Measurements from ENCODE around the gene PYCR2.

The PYCR2 gene

DNA sequence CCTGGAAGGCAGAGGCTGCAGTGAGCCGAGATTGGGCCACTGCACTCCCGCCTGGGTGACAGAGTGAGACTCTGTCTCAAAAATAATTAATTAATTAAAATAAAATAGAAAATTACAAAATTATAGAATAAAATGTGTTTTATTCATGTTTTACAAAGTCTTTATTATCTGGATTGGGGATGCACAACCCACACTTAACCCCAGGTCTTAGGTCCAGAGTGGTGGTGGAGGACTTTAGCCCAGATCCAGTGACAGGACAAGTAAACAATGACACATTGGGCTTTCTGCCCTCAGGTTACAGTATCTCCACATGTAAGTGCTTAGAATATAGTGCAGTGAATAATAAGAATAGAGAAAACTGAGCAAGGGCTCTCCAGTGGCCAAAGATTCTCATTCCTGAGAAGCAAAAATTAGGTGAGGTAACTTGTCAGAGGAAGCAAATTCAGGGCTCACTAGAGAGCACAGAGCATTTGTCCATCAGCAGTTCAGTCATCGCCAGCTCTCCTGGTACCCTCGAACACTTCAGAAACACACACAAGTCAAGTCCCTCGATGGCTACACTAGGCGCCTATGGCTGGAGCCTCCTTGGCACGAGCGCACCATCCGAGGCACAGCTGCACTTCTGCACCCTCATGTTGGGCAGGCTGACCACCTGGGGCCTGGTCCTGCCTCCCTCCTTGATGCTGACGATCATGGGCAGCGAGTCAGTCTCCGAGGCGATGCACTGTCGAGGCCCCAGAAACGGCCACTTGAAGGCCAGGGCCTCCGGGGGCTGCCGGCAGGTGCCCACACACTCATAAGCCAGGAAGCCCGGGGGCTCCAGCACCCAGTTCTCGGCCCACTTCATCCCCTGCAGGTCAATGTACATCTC lies 37.7 kb downstream of the PYCR2 start:
- H3K9ac ChIP-seq (ENCODE audit: low read depth in 1 of 2, low read length in 2 of 2), result no peak overlapping the region
- peaks cover 26 to 29% of the 10 kb centered on the region in 2 donors for H3K4me1 ChIP-seq (ENCODE audit: control insufficient read depth in 1 of 2, insufficient read depth in 2 of 2, low read length in 2 of 2)
- no peaks in the 10 kb centered on the region for H3K27me3 ChIP-seq (ENCODE audit: control insufficient read depth in 1 of 2, insufficient read depth in 2 of 2, low read length in 2 of 2)
- H3K4me3 ChIP-seq (ENCODE audit: low read depth in 1 of 2, low read length in 2 of 2), result no peak overlapping the region
- H3K36me3 ChIP-seq (ENCODE audit: control insufficient read depth in 1 of 2, insufficient read depth in 2 of 2, low read length in 2 of 2), result no peaks in the 10 kb centered on the region
- H3K9me3 ChIP-seq (ENCODE audit: control insufficient read depth in 1 of 2, low read length in 2 of 2), result no peaks in the 10 kb centered on the region
- H3K27ac ChIP-seq (ENCODE audit: low read depth, low read length), result no peak overlapping the region

GRCh38 chr1:225885336-225885735 lies 38.7 kb downstream of the PYCR2 start:
- H3K36me3 ChIP-seq (ENCODE audit: control insufficient read depth in 1 of 2, insufficient read depth in 2 of 2, low read length in 2 of 2), result no peaks in the 10 kb centered on the region
- peaks cover 26 to 33% of the 10 kb centered on the region in 2 donors for H3K4me1 ChIP-seq (ENCODE audit: control insufficient read depth in 1 of 2, insufficient read depth in 2 of 2, low read length in 2 of 2)
- no peak overlapping the region for H3K9ac ChIP-seq (ENCODE audit: low read depth in 1 of 2, low read length in 2 of 2)
- H3K27me3 ChIP-seq (ENCODE audit: control insufficient read depth in 1 of 2, insufficient read depth in 2 of 2, low read length in 2 of 2), result no peaks in the 10 kb centered on the region
- H3K9me3 ChIP-seq (ENCODE audit: control insufficient read depth in 1 of 2, low read length in 2 of 2), result no peaks in the 10 kb centered on the region
- H3K27ac ChIP-seq (ENCODE audit: low read depth, low read length), result no peak overlapping the region
- H3K4me3 ChIP-seq (ENCODE audit: low read depth in 1 of 2, low read length in 2 of 2), result no peak overlapping the region

DNA sequence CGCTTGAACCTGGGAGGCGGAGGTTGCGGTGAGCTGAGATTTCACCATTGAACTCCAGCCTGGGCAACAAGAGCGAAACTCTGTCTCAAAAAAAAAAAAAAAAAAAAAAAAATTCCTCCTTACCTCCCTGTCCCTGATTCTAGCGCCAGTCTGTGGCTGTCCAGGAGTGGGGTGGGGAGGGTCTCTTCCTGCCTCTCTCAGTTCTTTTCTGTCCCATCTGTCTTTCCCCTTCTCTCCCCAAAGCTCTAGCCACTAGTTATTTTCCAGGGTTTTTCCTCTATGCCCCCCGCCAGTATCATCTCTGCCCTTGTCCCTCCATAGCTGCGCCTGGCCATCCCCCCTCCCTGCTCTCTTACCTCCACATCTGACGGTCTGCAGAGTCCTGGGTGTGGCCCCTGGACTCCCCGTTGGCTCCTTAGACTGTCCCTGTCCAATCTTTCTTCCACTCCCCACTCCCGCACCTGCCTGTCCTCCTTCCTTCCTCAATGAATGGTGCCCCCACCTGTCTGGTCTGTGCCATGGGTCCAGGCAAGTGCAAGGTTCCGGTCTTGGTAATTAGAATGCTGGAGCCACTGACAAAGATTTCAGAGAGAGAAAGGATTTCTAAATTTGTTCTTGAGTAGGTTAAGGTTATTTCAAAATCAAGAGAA lies 40.3 kb downstream of the PYCR2 start:
- Histone ChIP-seq H3K9me3 (ENCODE audit: control insufficient read depth in 1 of 2, low read length in 2 of 2) (no peaks in the 10 kb centered on the region), H3K27me3 (ENCODE audit: control insufficient read depth in 1 of 2, insufficient read depth in 2 of 2, low read length in 2 of 2) (no peaks in the 10 kb centered on the region), H3K36me3 (ENCODE audit: control insufficient read depth in 1 of 2, insufficient read depth in 2 of 2, low read length in 2 of 2) (peaks cover 2 to 3% of the 10 kb centered on the region in 2 donors), H3K4me1 (ENCODE audit: control insufficient read depth in 1 of 2, insufficient read depth in 2 of 2, low read length in 2 of 2) (peaks cover 28 to 36% of the 10 kb centered on the region in 2 donors), H3K27ac (ENCODE audit: low read depth, low read length) (no peak overlapping the region), H3K9ac (ENCODE audit: low read depth in 1 of 2, low read length in 2 of 2) (peak overlapping the region in 1 of 2 donors; percentile 96), H3K4me3 (ENCODE audit: low read depth in 1 of 2, low read length in 2 of 2) (peak overlapping the region in 1 of 2 donors; percentile 35)

GRCh38 chr1:225882694-225883615 lies 41.1 kb downstream of the PYCR2 start:
- peaks cover 36 to 44% of the 10 kb centered on the region in 2 donors for H3K4me1 ChIP-seq (ENCODE audit: control insufficient read depth in 1 of 2, insufficient read depth in 2 of 2, low read length in 2 of 2)
- H3K36me3 ChIP-seq (ENCODE audit: control insufficient read depth in 1 of 2, insufficient read depth in 2 of 2, low read length in 2 of 2), result peaks cover 3 to 7% of the 10 kb centered on the region in 2 donors
- peak overlapping the region; percentile 81 to 89 for H3K4me3 ChIP-seq (ENCODE audit: low read depth in 1 of 2, low read length in 2 of 2)
- no peaks in the 10 kb centered on the region for H3K27me3 ChIP-seq (ENCODE audit: control insufficient read depth in 1 of 2, insufficient read depth in 2 of 2, low read length in 2 of 2)
- H3K9ac ChIP-seq (ENCODE audit: low read depth in 1 of 2, low read length in 2 of 2), result peak overlapping the region; percentile 96 to 97
- H3K9me3 ChIP-seq (ENCODE audit: control insufficient read depth in 1 of 2, low read length in 2 of 2), result no peaks in the 10 kb centered on the region
- peak overlapping the region; percentile 92 for H3K27ac ChIP-seq (ENCODE audit: low read depth, low read length)

GRCh38 chr1:225881959-225882693 lies 41.9 kb downstream of the PYCR2 start, which contains the start of gene TMEM63A:
TSS of gene TMEM63A (minus strand) at chr1:225882380. CDS start at chr1:225877580, 4,800 bp downstream.
- Histone ChIP-seq H3K27me3 (ENCODE audit: control insufficient read depth in 1 of 2, insufficient read depth in 2 of 2, low read length in 2 of 2) (no peaks in the 10 kb centered on the region), H3K9ac (ENCODE audit: low read depth in 1 of 2, low read length in 2 of 2) (peak within 1 kb of the TSS; percentile 96 to 97), H3K27ac (ENCODE audit: low read depth, low read length) (peak within 1 kb of the TSS; percentile 92), H3K4me3 (ENCODE audit: low read depth in 1 of 2, low read length in 2 of 2) (peak within 1 kb of the TSS; percentile 81 to 89), H3K36me3 (ENCODE audit: control insufficient read depth in 1 of 2, insufficient read depth in 2 of 2, low read length in 2 of 2) (peaks cover 3 to 9% of the 10 kb centered on the region in 2 donors), H3K4me1 (ENCODE audit: control insufficient read depth in 1 of 2, insufficient read depth in 2 of 2, low read length in 2 of 2) (peaks cover 44 to 52% of the 10 kb centered on the region in 2 donors), H3K9me3 (ENCODE audit: control insufficient read depth in 1 of 2, low read length in 2 of 2) (no peaks in the 10 kb centered on the region)

DNA sequence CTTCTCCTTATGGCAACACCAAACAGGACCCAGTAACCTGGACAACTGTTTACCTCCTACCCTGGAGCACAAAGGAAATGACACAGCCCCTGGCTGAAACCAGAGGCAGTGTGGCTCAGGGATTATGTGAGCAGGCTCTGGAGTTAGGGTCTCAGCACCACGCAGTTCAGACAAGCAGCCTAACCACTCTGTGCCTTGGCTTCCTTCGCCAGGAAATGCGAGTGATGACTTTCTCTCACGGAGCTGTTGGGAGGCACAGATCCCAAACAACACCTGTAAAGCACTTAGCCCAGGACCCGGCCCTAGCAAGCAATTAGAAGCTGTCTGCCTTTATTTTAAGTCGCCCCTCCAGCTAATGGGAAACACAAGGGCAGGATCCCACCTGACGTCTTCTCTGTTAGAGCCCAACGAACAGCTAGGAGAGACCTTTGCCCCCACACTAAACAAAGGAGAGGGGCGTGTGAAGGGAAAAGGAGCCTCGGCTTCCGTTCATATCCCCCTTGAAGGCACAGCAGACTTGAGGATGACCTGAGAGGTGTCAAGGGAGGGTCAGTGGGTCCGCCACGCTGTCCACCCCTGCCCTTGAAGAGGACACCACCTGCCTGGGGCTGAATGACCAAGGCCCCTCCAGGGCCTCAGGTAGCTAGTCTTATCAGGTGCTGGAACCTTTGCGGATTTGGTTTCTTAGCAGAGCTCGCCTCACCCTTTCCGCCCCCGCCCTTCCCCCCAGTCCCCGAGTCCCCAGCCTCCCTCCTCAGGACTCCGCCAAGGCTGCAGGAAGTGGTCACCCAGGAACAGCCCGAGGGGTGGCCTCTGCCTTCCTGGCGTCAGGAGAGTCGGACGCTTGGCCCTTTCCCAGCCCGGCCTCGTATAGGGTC lies 42.7 kb downstream of the PYCR2 start:
- Histone ChIP-seq H3K36me3 (ENCODE audit: control insufficient read depth in 1 of 2, insufficient read depth in 2 of 2, low read length in 2 of 2) (peaks cover 3 to 13% of the 10 kb centered on the region in 2 donors), H3K9me3 (ENCODE audit: control insufficient read depth in 1 of 2, low read length in 2 of 2) (no peaks in the 10 kb centered on the region), H3K4me3 (ENCODE audit: low read depth in 1 of 2, low read length in 2 of 2) (peak overlapping the region; percentile 81 to 89), H3K27me3 (ENCODE audit: control insufficient read depth in 1 of 2, insufficient read depth in 2 of 2, low read length in 2 of 2) (no peaks in the 10 kb centered on the region), H3K27ac (ENCODE audit: low read depth, low read length) (peak overlapping the region; percentile 92), H3K4me1 (ENCODE audit: control insufficient read depth in 1 of 2, insufficient read depth in 2 of 2, low read length in 2 of 2) (peaks cover 50 to 60% of the 10 kb centered on the region in 2 donors), H3K9ac (ENCODE audit: low read depth in 1 of 2, low read length in 2 of 2) (peak overlapping the region; percentile 96 to 97)

DNA sequence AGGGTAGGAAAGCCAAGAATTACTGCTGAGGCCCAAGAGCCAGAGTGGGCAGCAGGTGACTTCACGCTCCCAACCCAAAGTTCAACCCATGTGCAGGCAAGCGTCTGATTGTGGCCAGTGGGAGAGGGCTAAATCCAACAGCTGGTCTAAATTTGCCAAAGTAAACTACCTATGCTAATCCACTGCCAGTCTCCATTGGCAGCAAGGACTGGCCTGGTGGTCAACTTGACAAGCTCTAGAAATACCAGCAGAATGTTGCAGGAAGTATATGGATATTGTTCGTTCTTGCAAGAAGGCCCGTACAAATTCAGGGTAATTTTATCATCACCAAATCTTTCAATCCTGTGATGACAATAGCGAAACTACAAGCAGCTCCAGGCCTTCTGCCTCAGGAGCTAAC lies 43.4 kb downstream of the PYCR2 start:
- no peak overlapping the region for H3K27ac ChIP-seq (ENCODE audit: low read depth, low read length)
- H3K9me3 ChIP-seq (ENCODE audit: control insufficient read depth in 1 of 2, low read length in 2 of 2), result no peaks in the 10 kb centered on the region
- peak overlapping the region; percentile 48 to 97 for H3K9ac ChIP-seq (ENCODE audit: low read depth in 1 of 2, low read length in 2 of 2)
- peaks cover 3 to 13% of the 10 kb centered on the region in 2 donors for H3K36me3 ChIP-seq (ENCODE audit: control insufficient read depth in 1 of 2, insufficient read depth in 2 of 2, low read length in 2 of 2)
- H3K4me1 ChIP-seq (ENCODE audit: control insufficient read depth in 1 of 2, insufficient read depth in 2 of 2, low read length in 2 of 2), result peaks cover 55 to 65% of the 10 kb centered on the region in 2 donors
- no peaks in the 10 kb centered on the region for H3K27me3 ChIP-seq (ENCODE audit: control insufficient read depth in 1 of 2, insufficient read depth in 2 of 2, low read length in 2 of 2)
- peak overlapping the region; percentile 81 to 89 for H3K4me3 ChIP-seq (ENCODE audit: low read depth in 1 of 2, low read length in 2 of 2)

DNA sequence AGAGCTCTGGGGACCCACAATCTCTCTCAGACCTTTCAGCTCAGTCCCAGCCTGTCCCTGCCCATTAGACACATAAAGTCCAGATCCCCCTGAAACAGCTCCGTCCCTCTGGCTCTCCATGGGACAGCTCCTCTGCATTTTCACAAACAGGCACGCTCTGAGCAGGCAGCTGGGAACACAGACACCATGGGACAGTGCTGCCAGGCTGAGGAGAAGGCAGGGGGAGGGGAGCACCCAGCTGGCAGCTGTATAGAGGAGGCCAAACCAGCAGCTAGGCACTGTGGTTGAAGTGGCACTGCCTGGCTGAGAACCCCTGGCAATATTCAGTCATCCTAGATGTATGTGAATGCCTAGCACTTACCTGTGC lies 43.8 kb downstream of the PYCR2 start:
- H3K27me3 ChIP-seq (ENCODE audit: control insufficient read depth in 1 of 2, insufficient read depth in 2 of 2, low read length in 2 of 2), result no peaks in the 10 kb centered on the region
- H3K9me3 ChIP-seq (ENCODE audit: control insufficient read depth in 1 of 2, low read length in 2 of 2), result no peaks in the 10 kb centered on the region
- H3K9ac ChIP-seq (ENCODE audit: low read depth in 1 of 2, low read length in 2 of 2), result peak overlapping the region; percentile 48 to 97
- H3K4me3 ChIP-seq (ENCODE audit: low read depth in 1 of 2, low read length in 2 of 2), result peak overlapping the region; percentile 81 to 89
- H3K27ac ChIP-seq (ENCODE audit: low read depth, low read length), result peak overlapping the region; percentile 53
- peaks cover 3 to 13% of the 10 kb centered on the region in 2 donors for H3K36me3 ChIP-seq (ENCODE audit: control insufficient read depth in 1 of 2, insufficient read depth in 2 of 2, low read length in 2 of 2)
- H3K4me1 ChIP-seq (ENCODE audit: control insufficient read depth in 1 of 2, insufficient read depth in 2 of 2, low read length in 2 of 2), result peaks cover 55 to 69% of the 10 kb centered on the region in 2 donors
